ENCODE data around the gene PIP5K1B. TPM values are rescaled to one million over a fixed set of nuclear protein-coding genes. Genes with fewer than 3 reads are reported as not detected.

Gene PIP5K1B
- total RNA-seq, 1 experiment from 2014 or later: not detected

GRCh38 chr9:68912561-68912960 is 207.5 kb downstream of the PIP5K1B start:
- Histone ChIP-seq H3K36me3 (ENCODE audit: insufficient read depth, low read length, poor library complexity, severe bottlenecking) (no peaks in the 10 kb centered on the region), H3K27ac (ENCODE audit: low read depth, low read length, poor library complexity, severe bottlenecking) (no peak overlapping the region), H3K4me1 (ENCODE audit: insufficient read depth, low read length, poor library complexity, severe bottlenecking) (no peaks in the 10 kb centered on the region), H3K9me3 (ENCODE audit: low read depth, low read length, poor library complexity, severe bottlenecking) (no peaks in the 10 kb centered on the region), H3K27me3 (replicated peaks; ENCODE audit: insufficient read depth, low read depth, low read length, poor library complexity) (peaks cover 21% of the 10 kb centered on the region), H3K4me3 (ENCODE audit: low read depth, low read length, poor library complexity, severe bottlenecking) (no peak overlapping the region)
- intact Hi-C loops (cut with micrococcal nuclease; ENCODE audit: unreplicated experiment): no loop called here
- DNase-seq (ENCODE audit: low spot score): no peak
- ChIA-PET POLR2A (ENCODE audit: low non-redundant PET) (no interaction called here), CTCF (no interaction called here)
- TF ChIP-seq CTCF (conservative IDR thresholded peaks at IDR 0.05; ENCODE audit: low read depth, low read length): no peak
- TF ChIP-seq EZH2 (IDR thresholded peaks at IDR 0.05; ENCODE audit: borderline replicate concordance, low read depth, low read length, poor library complexity, severe bottlenecking): no peak
- BruUV-seq (replicated peaks): no TSS peak

DNA sequence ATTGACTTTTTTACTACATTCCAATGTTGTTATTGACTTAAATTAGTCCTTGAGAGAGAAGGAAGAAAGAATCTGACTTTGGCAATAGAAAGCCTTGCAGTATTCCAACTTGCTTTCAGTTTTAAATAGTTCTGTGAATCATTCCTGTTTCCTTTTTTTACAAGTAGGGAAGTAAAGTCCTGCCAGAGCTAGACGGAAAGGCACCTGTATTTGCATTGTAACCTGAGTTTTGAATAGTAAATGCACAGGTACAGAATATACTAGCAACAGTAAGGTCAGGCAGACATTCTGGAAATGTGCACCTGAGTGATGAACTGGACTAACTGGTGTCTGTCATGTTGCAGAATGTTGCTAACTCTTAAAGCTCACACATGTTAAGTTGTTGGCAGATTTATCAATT is 208.0 kb downstream of the PIP5K1B start:
- intact Hi-C loops (cut with micrococcal nuclease; ENCODE audit: unreplicated experiment): no loop called here
- no peaks in the 10 kb centered on the region for H3K36me3 ChIP-seq (ENCODE audit: insufficient read depth, low read length, poor library complexity, severe bottlenecking)
- no TSS peak for BruUV-seq (replicated peaks)
- no peak overlapping the region for H3K27ac ChIP-seq (ENCODE audit: low read depth, low read length, poor library complexity, severe bottlenecking)
- no peak for DNase-seq (ENCODE audit: low spot score)
- H3K4me1 ChIP-seq (ENCODE audit: insufficient read depth, low read length, poor library complexity, severe bottlenecking): no peaks in the 10 kb centered on the region
- ChIA-PET POLR2A (ENCODE audit: low non-redundant PET) (interaction anchor here (0.6 kb wide), 1 partner anchor 123 kb away, joined by 3 read pairs; the partner anchor contains the start of gene FXN), CTCF (no interaction called here)
- H3K4me3 ChIP-seq (ENCODE audit: low read depth, low read length, poor library complexity, severe bottlenecking): no peak overlapping the region
- H3K27me3 ChIP-seq (replicated peaks; ENCODE audit: insufficient read depth, low read depth, low read length, poor library complexity): peaks cover 21% of the 10 kb centered on the region
- no peaks in the 10 kb centered on the region for H3K9me3 ChIP-seq (ENCODE audit: low read depth, low read length, poor library complexity, severe bottlenecking)
- TF ChIP-seq CTCF (conservative IDR thresholded peaks at IDR 0.05; ENCODE audit: low read depth, low read length) (no peak), EZH2 (IDR thresholded peaks at IDR 0.05; ENCODE audit: borderline replicate concordance, low read depth, low read length, poor library complexity, severe bottlenecking) (no peak)

GRCh38 chr9:68914751-68915150 is 209.7 kb downstream of the PIP5K1B start:
- ChIA-PET CTCF (no interaction called here), POLR2A (ENCODE audit: low non-redundant PET) (no interaction called here)
- no peaks in the 10 kb centered on the region for H3K4me1 ChIP-seq (ENCODE audit: insufficient read depth, low read length, poor library complexity, severe bottlenecking)

More at GRCh38 chr9:68914751-68915150, 209.7 kb downstream of the PIP5K1B start:
- no peak overlapping the region for H3K27ac ChIP-seq (ENCODE audit: low read depth, low read length, poor library complexity, severe bottlenecking)
- DNase-seq (ENCODE audit: low spot score): no peak
- no peaks in the 10 kb centered on the region for H3K36me3 ChIP-seq (ENCODE audit: insufficient read depth, low read length, poor library complexity, severe bottlenecking)
- intact Hi-C loops (cut with micrococcal nuclease; ENCODE audit: unreplicated experiment): loop anchor here (5.0 kb wide), 1 partner anchor 58 kb away; no protein-coding TSS in a partner anchor
- peaks cover 30% of the 10 kb centered on the region for H3K27me3 ChIP-seq (replicated peaks; ENCODE audit: insufficient read depth, low read depth, low read length, poor library complexity)
- no TSS peak for BruUV-seq (replicated peaks)
- no peak overlapping the region for H3K4me3 ChIP-seq (ENCODE audit: low read depth, low read length, poor library complexity, severe bottlenecking)
- TF ChIP-seq CTCF (conservative IDR thresholded peaks at IDR 0.05; ENCODE audit: low read depth, low read length): no peak
- no peak for TF ChIP-seq EZH2 (IDR thresholded peaks at IDR 0.05; ENCODE audit: borderline replicate concordance, low read depth, low read length, poor library complexity, severe bottlenecking)
- H3K9me3 ChIP-seq (ENCODE audit: low read depth, low read length, poor library complexity, severe bottlenecking): no peaks in the 10 kb centered on the region
